H1 (cell line): ENCODE data around the gene TAT.

ENCODE experiments used
- CBX8 ChIP-seq: fragments of 300-800, 300-1000 bp; sonication (generic); IDR thresholded peaks from 2 replicates; pipeline ENCODE4 v1.7.1; 2016; ENCODE audit warnings: low read depth, low read length, borderline replicate concordance
- CHD7 ChIP-seq: fragments of 300-600 bp; sonication (generic); IDR thresholded peaks from 2 replicates; pipeline ENCODE4 v1.7.1; 2012; ENCODE audit warnings: low read length, moderate library complexity, mild to moderate bottlenecking, inconsistent platforms; ENCODE audit not compliant: insufficient replicate concordance
- RNF2 ChIP-seq: fragments of 200-900, 300-1000 bp; sonication (generic); IDR thresholded peaks from 2 replicates; pipeline ENCODE4 v1.7.1; 2016; ENCODE audit warnings: borderline replicate concordance, low read depth, mild to moderate bottlenecking, antibody characterized with exemption, low read length; ENCODE audit not compliant: poor library complexity, severe bottlenecking; ENCODE audit errors: missing control alignments

- TF ChIP-seq CHD7: no peak
- TF ChIP-seq RNF2: no peak
- TF ChIP-seq CBX8: no peak
Measured at GRCh38 chr16:71618429-71618828, 41.5 kb upstream of the TAT start.
